H1 (cell line): Measurements from ENCODE around the gene MAP2K2. TPM values are rescaled to one million over a fixed set of nuclear protein-coding genes. Genes with fewer than 3 reads are reported as not detected.

Source experiments
- CTCF ChIA-PET: fragments of 300-600 bp; sonication (Branson Sonifier 250); formaldehyde crosslinking; loops from one replicate; lab custom pipeline; 2021; ENCODE audit not compliant: partially characterized antibody; lab: Charles Lee
- POLR2A ChIA-PET: fragments of 300-600 bp; sonication (Branson Sonifier 250); formaldehyde crosslinking; loops from one replicate; lab custom pipeline; 2021; ENCODE audit warnings: inconsistent platforms; ENCODE audit not compliant: partially characterized antibody; lab: Charles Lee
- DNase-seq, 2 experiments: peaks; one replicate each; pipeline versions ENCODE4 v3.0.0 to v3.0.0-alpha.2; 2010 to 2022; ENCODE audit warnings: low spot score in 2 of 2, low read depth in 1 of 2, mixed read lengths in 1 of 2
- FAIRE-seq: peaks from 2 replicates; lab custom pipeline; 2011; peaks lifted over from hg19 to GRCh38; lab: Jason Lieb, UNC
- H2AFZ ChIP-seq: 2 replicates; pipeline ENCODE4 v1.8.1; 2012; ENCODE audit warnings: low read length, inconsistent platforms
- H2AK5ac ChIP-seq: 2 replicates; pipeline ENCODE4 v1.6.1; 2013; ENCODE audit warnings: low read depth, low read length
- H2BK120ac ChIP-seq: replicated peaks from 2 replicates; pipeline ENCODE3; 2013; ENCODE audit warnings: low read depth, low read length, inconsistent platforms
- H2BK12ac ChIP-seq: 2 replicates; pipeline ENCODE4 v1.6.1; 2013; ENCODE audit warnings: low read depth, low read length
- H2BK15ac ChIP-seq: 2 replicates; pipeline ENCODE4 v1.6.1; 2013; ENCODE audit warnings: low read length
- H2BK20ac ChIP-seq: 2 replicates; pipeline ENCODE4 v1.6.1; 2013; ENCODE audit warnings: low read length
- H2BK5ac ChIP-seq: 2 replicates; pipeline ENCODE4 v1.6.1; 2013; ENCODE audit warnings: low read depth, low read length
- H3K14ac ChIP-seq: 2 replicates; pipeline ENCODE4 v1.6.1; 2013; ENCODE audit warnings: inconsistent platforms; ENCODE audit not compliant: insufficient read length
- H3K18ac ChIP-seq: 2 replicates; pipeline ENCODE4 v1.6.1; 2013; ENCODE audit warnings: low read length; ENCODE audit errors: extremely low read depth
- H3K23ac ChIP-seq: 2 replicates; pipeline ENCODE4 v1.6.1; 2013; ENCODE audit warnings: inconsistent platforms; ENCODE audit not compliant: insufficient read length
- H3K23me2 ChIP-seq: 2 replicates; pipeline ENCODE4 v1.6.1; 2013; ENCODE audit warnings: low read depth, low read length
- H3K27ac ChIP-seq: 2 replicates; pipeline ENCODE4 v1.6.1; 2011; ENCODE audit warnings: low read depth, low read length, inconsistent platforms
- H3K27me3 ChIP-seq, 4 experiments: replicated peaks in 1 of 4; 1 replicate in 1 of 4; 2 replicates in 3 of 4; pipeline versions ENCODE4 v1.6.1 to v1.8.1; 2011 to 2013; ENCODE audit warnings: low read length in 3 of 4, mild to moderate bottlenecking in 3 of 4, inconsistent platforms in 2 of 4, mixed read lengths in 2 of 4, moderate library complexity in 1 of 4; ENCODE audit not compliant: control insufficient read depth in 3 of 4, insufficient read depth in 3 of 4; ENCODE audit errors: extremely low read depth in 1 of 4
- H3K36me3 ChIP-seq, 4 experiments: 2 replicates each; pipeline versions ENCODE4 v1.6.1 to v1.8.1; 2011 to 2013; ENCODE audit warnings: mild to moderate bottlenecking in 4 of 4, low read length in 3 of 4, moderate library complexity in 2 of 4, control low read depth in 1 of 4, inconsistent platforms in 1 of 4; ENCODE audit not compliant: insufficient read depth in 4 of 4, control insufficient read depth in 2 of 4
- H3K4ac ChIP-seq: replicated peaks from 2 replicates; pipeline ENCODE3; 2013; ENCODE audit warnings: low read length, low read depth, mixed read lengths, inconsistent platforms; ENCODE audit not compliant: insufficient read length
- H3K4me1 ChIP-seq, 4 experiments: replicated peaks in 1 of 4; 1 replicate in 1 of 4; 2 replicates in 3 of 4; pipeline versions ENCODE4 v1.6.1 to v1.8.1; 2011 to 2013; ENCODE audit warnings: low read length in 3 of 4, inconsistent platforms in 2 of 4, mixed read lengths in 1 of 4; ENCODE audit not compliant: insufficient read depth in 4 of 4, control insufficient read depth in 3 of 4
- H3K4me2 ChIP-seq, 2 experiments: 2 replicates each; pipeline versions ENCODE4 v1.6.1 to v1.8.1; 2011 to 2013; ENCODE audit warnings: low read depth in 2 of 2, low read length in 2 of 2, control low read depth in 1 of 2, inconsistent platforms in 1 of 2, mild to moderate bottlenecking in 1 of 2; ENCODE audit not compliant: insufficient read depth in 1 of 2
- H3K4me3 ChIP-seq, 4 experiments: fragments of 200-600, 300-600 bp in 1 of 4; sonication (generic), shearing (Covaris generic), sonication (Bioruptor Twin) in 1 of 4; 2 replicates each; pipeline versions ENCODE4 v1.5.1 to v1.8.1; 2011 to 2016; ENCODE audit warnings: low read length in 4 of 4, low read depth in 3 of 4, control low read depth in 2 of 4, inconsistent platforms in 2 of 4, mild to moderate bottlenecking in 2 of 4, mixed read lengths in 1 of 4, moderate library complexity in 1 of 4; ENCODE audit not compliant: insufficient read depth in 2 of 4; ENCODE audit errors: extremely low read depth in 1 of 4
- H3K56ac ChIP-seq: replicated peaks from 2 replicates; pipeline ENCODE3; 2013; ENCODE audit warnings: low read depth, mild to moderate bottlenecking, mixed read lengths, low read length, inconsistent platforms; ENCODE audit not compliant: insufficient read length
- H3K79me1 ChIP-seq: 2 replicates; pipeline ENCODE4 v1.6.1; 2013; ENCODE audit warnings: low read depth, low read length, control low read depth
- H3K79me2 ChIP-seq, 2 experiments: 2 replicates each; pipeline versions ENCODE4 v1.6.1 to v1.8.1; 2012 to 2013; ENCODE audit warnings: low read length in 2 of 2, mild to moderate bottlenecking in 2 of 2, inconsistent platforms in 1 of 2; ENCODE audit not compliant: insufficient read depth in 2 of 2, control insufficient read depth in 1 of 2
- H3K9ac ChIP-seq, 4 experiments: replicated peaks in 1 of 4; 1 replicate in 1 of 4; 2 replicates in 3 of 4; pipeline versions ENCODE4 v1.6.1 to v1.8.1; 2011 to 2013; ENCODE audit warnings: low read depth in 3 of 4, low read length in 3 of 4, control low read depth in 2 of 4, mild to moderate bottlenecking in 2 of 4, moderate library complexity in 2 of 4, inconsistent platforms in 1 of 4; ENCODE audit errors: extremely low read depth in 1 of 4
- H3K9me3 ChIP-seq, 2 experiments: 2 replicates each; pipeline versions ENCODE4 v1.6.1 to v1.8.1; 2012 to 2013; ENCODE audit warnings: mild to moderate bottlenecking in 2 of 2, moderate library complexity in 2 of 2, control low read depth in 1 of 2, inconsistent platforms in 1 of 2, low read depth in 1 of 2, low read length in 1 of 2, mixed read lengths in 1 of 2; ENCODE audit not compliant: insufficient read depth in 2 of 2
- H4K20me1 ChIP-seq, 2 experiments: replicated peaks in 1 of 2; 2 replicates each; pipeline versions ENCODE3 to v1.8.1; 2011 to 2013; ENCODE audit warnings: inconsistent platforms in 2 of 2, low read length in 2 of 2, mild to moderate bottlenecking in 1 of 2; ENCODE audit not compliant: insufficient read depth in 2 of 2, control insufficient read depth in 1 of 2
- H4K5ac ChIP-seq: 2 replicates; pipeline ENCODE4 v1.6.1; 2013; ENCODE audit warnings: low read length, low read depth, mixed read lengths, inconsistent platforms; ENCODE audit not compliant: insufficient read length
- H4K8ac ChIP-seq: 2 replicates; pipeline ENCODE4 v1.8.0; 2013; ENCODE audit warnings: mild to moderate bottlenecking, moderate library complexity, low read length, inconsistent platforms; ENCODE audit not compliant: insufficient read depth; ENCODE audit errors: extremely low read depth
- H4K91ac ChIP-seq: replicated peaks from 2 replicates; pipeline ENCODE3; 2013; ENCODE audit warnings: low read length, mixed read lengths, inconsistent platforms; ENCODE audit not compliant: insufficient read length
- ATF2 ChIP-seq: IDR thresholded peaks from 2 replicates; pipeline ENCODE4 v1.6.1; 2012; ENCODE audit warnings: low read length, inconsistent platforms
- HDAC6 ChIP-seq: IDR thresholded peaks from one replicate; pipeline ENCODE4 v1.7.1; 2012; ENCODE audit warnings: low read depth, mild to moderate bottlenecking, inconsistent platforms, low read length, moderate library complexity
- RFX5 ChIP-seq: IDR thresholded peaks from 2 replicates; pipeline ENCODE4 v1.6.1; 2011; ENCODE audit warnings: low read depth, low read length, improper control_type of control experiment, borderline replicate concordance
- WGBS, 2 experiments: shearing (Covaris generic) in 1 of 2; methylation state at CpG; one replicate each; pipeline versions ENCODE4 v1.1.6 to v1.1.7; 2013 to 2015; ENCODE audit warnings: low lambda C conversion rate in 2 of 2, mixed read lengths in 2 of 2, inconsistent platforms in 1 of 2, low coverage in 1 of 2, missing lambda C conversion rate in 1 of 2; ENCODE audit not compliant: insufficient replicate concordance in 2 of 2, insufficient coverage in 1 of 2, insufficient read length in 1 of 2; ENCODE audit errors: extremely low coverage in 1 of 2, missing lambda C conversion rate in 1 of 2; 5-methylcytosine and 5-hydroxymethylcytosine counted together
- polyA plus RNA-seq, 7 experiments: library from polyadenylated mRNA; depleted of rRNA in 3 of 7; stranded (reverse) in 5 of 7; unstranded in 2 of 7; fragments of >200 nt in 5 of 7; fragments of 200-250 nt in 2 of 7; gene quantifications; 1 replicate in 5 of 7; 2 replicates in 1 of 7; 4 replicates in 1 of 7; pipeline versions ENCODE4 v1.2.1 to v1.2.3, GENCODE V29; 2011 to 2013; ENCODE audit warnings: missing spikeins in 2 of 7, mixed read lengths in 2 of 7
- total RNA-seq: library from RNA; stranded (reverse); fragmentation: NEBNext Ultra II Directional; extraction: Animal tissue kit (Norgen Biotek cat#: 25700); gene quantifications from 2 replicates; pipeline ENCODE4 v1.2.1, GENCODE V29; 2021

Gene MAP2K2
- total and polyA plus RNA-seq, 2 of the 8 experiments (the other 6 are each of a cell fraction or from before 2014, with no cell fraction given) = 111 to 162 TPM

GRCh38 chr19:4042064-4042730, 81.7 kb downstream of the MAP2K2 start:
- H2BK5ac ChIP-seq = no peak overlapping the region
- ChIA-PET CTCF (interaction anchor here (0.6 to 1.0 kb wide), 5 partner anchors 10 to 55 kb away, joined by 3 to 5 read pairs (median 3); no protein-coding TSS in a partner anchor), POLR2A (interaction anchor here (0.7 to 3.9 kb wide), 11 partner anchors 10 to 73 kb away, joined by 3 to 19 read pairs (median 4); no protein-coding TSS in a partner anchor)
- no peak overlapping the region for H3K4ac ChIP-seq
- no peak overlapping the region for H3K23ac ChIP-seq
- H4K5ac ChIP-seq = no peak overlapping the region
- H4K8ac ChIP-seq = no peak overlapping the region; the same call in 1 of the 2 replicates
- peaks cover 7% of the 10 kb centered on the region for H3K79me1 ChIP-seq
- FAIRE-seq = no peak
- H3K23me2 ChIP-seq = no peaks in the 10 kb centered on the region
- H3K56ac ChIP-seq = no peak overlapping the region
- H3K18ac ChIP-seq = no peak overlapping the region
- H3K14ac ChIP-seq = no peak overlapping the region
- peaks cover 0 to 6% (median 3%) of the 10 kb centered on the region in 4 experiments; a peak in 2 of 8 replicates for H3K36me3 ChIP-seq
- no peak for DNase-seq
- H3K9me3 ChIP-seq = no peaks in the 10 kb centered on the region
- H2BK120ac ChIP-seq = no peak overlapping the region
- no peak overlapping the region for H4K91ac ChIP-seq
- peaks cover 3 to 14% of the 10 kb centered on the region in 2 experiments for H4K20me1 ChIP-seq
- no peak overlapping the region for H3K9ac ChIP-seq
- no peaks in the 10 kb centered on the region for H3K27me3 ChIP-seq
- no peak overlapping the region for H3K27ac ChIP-seq
- H3K4me3 ChIP-seq = no peak overlapping the region
- no peak overlapping the region for H2BK20ac ChIP-seq
- TF ChIP-seq ATF2 = no peak
- TF ChIP-seq HDAC6 = no peak
- no peak for TF ChIP-seq RFX5
- H2BK15ac ChIP-seq = no peak overlapping the region
- 95% methylated on average over 14 of the region's 14 CpGs; no CpG with 5 or more reads in 1 of the 2 experiments for WGBS, 2 experiments
- no peak overlapping the region for H2AK5ac ChIP-seq
- H3K4me2 ChIP-seq = no peak overlapping the region
- H2BK12ac ChIP-seq = no peak overlapping the region
- H3K79me2 ChIP-seq = no peaks in the 10 kb centered on the region
- H2AFZ ChIP-seq = no peak overlapping the region
- H3K4me1 ChIP-seq = peaks cover 0 to 11% (median 2%) of the 10 kb centered on the region in 4 experiments; a peak in 6 of 7 replicates
